GM23248 (cell line): ENCODE measurements around the gene NBPF11. TPM values are rescaled to one million over a fixed set of nuclear protein-coding genes. Genes with fewer than 3 reads are reported as not detected.
"Not testable (repeated sequence)": the region's sequence is repeated elsewhere in the genome, so short reads cannot be mapped to it uniquely, and the experiment has no call there.

Source experiments
- DNase-seq: peaks from one replicate; pipeline ENCODE4 v3.0.0-alpha.2; 2015
- H2AFZ ChIP-seq: fragments of 200-600 bp; sonication (generic); 2 replicates; pipeline ENCODE4 v1.6.1; 2016; ENCODE audit warnings: antibody characterized with exemption
- H3F3A ChIP-seq: fragments of 200-600 bp; sonication (generic); 2 replicates; pipeline ENCODE4 v1.6.1; 2016; ENCODE audit warnings: mild to moderate bottlenecking, antibody characterized with exemption, mixed run types; ENCODE audit not compliant: insufficient read depth
- H3K27ac ChIP-seq: fragments of 200-600 bp; sonication (generic); 2 replicates; pipeline ENCODE4 v1.5.1; 2016; ENCODE audit warnings: mild to moderate bottlenecking
- H3K27me3 ChIP-seq: fragments of 200-600 bp; sonication (generic); replicated peaks from 2 replicates; pipeline ENCODE4 v1.6.1; 2016; ENCODE audit warnings: mild to moderate bottlenecking; ENCODE audit not compliant: insufficient read depth
- H3K36me3 ChIP-seq: fragments of 200-600 bp; sonication (generic); 2 replicates; pipeline ENCODE4 v1.6.1; 2016; ENCODE audit warnings: low read depth, mild to moderate bottlenecking
- H3K4me1 ChIP-seq: fragments of 200-600 bp; sonication (generic); 2 replicates; pipeline ENCODE4 v1.6.1; 2016; ENCODE audit warnings: mild to moderate bottlenecking; ENCODE audit not compliant: insufficient read depth
- H3K4me2 ChIP-seq: fragments of 200-600 bp; sonication (generic); one replicate; pipeline ENCODE4 v1.6.1; 2016; ENCODE audit warnings: mild to moderate bottlenecking; ENCODE audit not compliant: unreplicated experiment
- H3K4me3 ChIP-seq: fragments of 200-600 bp; sonication (generic); 2 replicates; pipeline ENCODE4 v1.5.1; 2016; ENCODE audit warnings: mild to moderate bottlenecking
- H3K79me2 ChIP-seq: fragments of 200-600 bp; sonication (generic); 2 replicates; pipeline ENCODE4 v1.6.1; 2016; ENCODE audit warnings: mild to moderate bottlenecking; ENCODE audit not compliant: insufficient read depth
- H3K9ac ChIP-seq: fragments of 200-600 bp; sonication (generic); 2 replicates; pipeline ENCODE4 v1.6.1; 2016; ENCODE audit warnings: mild to moderate bottlenecking
- H3K9me2 ChIP-seq: fragments of 200-600 bp; sonication (generic); 2 replicates; pipeline ENCODE4 v1.6.1; 2016; ENCODE audit warnings: mixed run types, mild to moderate bottlenecking, moderate library complexity; ENCODE audit not compliant: insufficient read depth
- H3K9me3 ChIP-seq: fragments of 200-600 bp; sonication (generic); one replicate; pipeline ENCODE4 v1.6.1; 2017; ENCODE audit warnings: low read depth
- H4K20me1 ChIP-seq: fragments of 200-600 bp; sonication (generic); 2 replicates; pipeline ENCODE4 v1.6.0; 2016; ENCODE audit not compliant: insufficient read depth
- WGBS, 2 experiments: methylation state at CpG; one replicate each; pipeline ENCODE4 v1.1.6; 2015 to 2017; ENCODE audit warnings: low lambda C conversion rate in 2 of 2, low coverage in 1 of 2; ENCODE audit errors: missing lambda C conversion rate in 2 of 2; 5-methylcytosine and 5-hydroxymethylcytosine counted together
- in situ Hi-C: fragments of 300-500 bp; cut with MboI; formaldehyde crosslinking; loops from 2 replicates; pipeline ENCODE4 v1.15.0; 2020
- polyA plus RNA-seq: library from polyadenylated mRNA; unstranded; fragments of >200 nt; fragmentation: Nextera tagmentation; extraction: Ambion mirVana; gene quantifications from 2 replicates; pipeline ENCODE4 v1.2.1, GENCODE V29; 2016
- small RNA-seq: library from RNA; depleted of rRNA; stranded (forward); fragments of <200 nt; gene quantifications from one replicate; pipeline ENCODE3, GENCODE V24; 2014; ENCODE audit warnings: low read depth, low replicate concordance
- total RNA-seq: library from RNA; depleted of rRNA; stranded (reverse); fragments of >200 nt; shearing (Covaris generic); gene quantifications from 2 replicates; pipeline ENCODE4 v1.2.3, GENCODE V29; 2014; rRNA removed

NBPF11 gene
- total and polyA plus RNA-seq, 2 experiments from 2014 or later, result 2.7 to 3.5 TPM

DNA sequence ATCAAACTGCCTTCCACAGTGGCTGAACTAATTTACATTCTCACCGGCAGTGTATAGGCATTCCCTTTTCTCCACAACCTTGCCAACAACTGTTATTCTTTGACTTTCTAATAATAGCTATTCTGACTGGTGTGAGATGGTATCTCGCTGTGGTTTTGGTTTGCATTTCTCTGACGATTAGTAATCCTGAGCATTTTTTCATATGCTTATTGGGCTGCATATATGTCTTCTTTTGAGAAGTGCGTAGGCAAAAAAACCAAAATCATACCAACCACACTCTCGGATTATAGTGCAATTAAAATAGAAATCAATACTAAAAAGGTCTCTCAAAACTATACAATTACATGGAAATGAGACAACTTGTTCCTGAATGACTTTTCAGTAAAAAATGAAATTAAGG, 78.7 kb downstream of the NBPF11 start:
- H3K36me3 ChIP-seq, H2AFZ ChIP-seq, H3K9me2 ChIP-seq, H3K9me3 ChIP-seq, DNase-seq, H4K20me1 ChIP-seq, H3K4me2 ChIP-seq, H3K27ac ChIP-seq, H3K79me2 ChIP-seq, H3K4me1 ChIP-seq, in situ Hi-C loops, H3K4me3 ChIP-seq, H3F3A ChIP-seq, H3K27me3 ChIP-seq, H3K9ac ChIP-seq: not testable (repeated sequence)
- WGBS, 2 experiments, result no CpG with 5 or more reads among the region's 5 CpGs

DNA sequence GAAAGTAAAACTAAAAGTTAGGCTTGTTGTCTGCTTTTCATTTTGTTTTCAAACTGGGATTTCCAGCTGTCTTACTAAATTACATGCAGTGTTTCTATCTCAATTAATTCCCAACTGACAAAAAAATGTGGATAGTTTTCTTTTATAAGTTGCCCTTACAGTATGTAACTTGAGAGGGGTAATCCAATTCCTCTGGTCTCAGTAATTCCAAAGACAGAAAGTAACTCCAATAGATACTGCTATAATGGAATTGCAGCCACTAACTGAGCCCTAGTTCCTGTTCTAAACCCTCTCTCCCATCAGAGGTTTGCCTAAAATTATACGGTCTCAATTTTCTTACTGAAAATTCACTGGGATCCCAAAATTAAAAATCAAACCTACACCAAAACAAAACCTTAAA, 83.5 kb downstream of the NBPF11 start:
- WGBS, 2 experiments, result 57% methylated on average over 1 of the region's 1 CpG; no CpG with 5 or more reads in 1 of the 2 experiments
- H3K9me2 ChIP-seq, result not testable (repeated sequence)

DNA sequence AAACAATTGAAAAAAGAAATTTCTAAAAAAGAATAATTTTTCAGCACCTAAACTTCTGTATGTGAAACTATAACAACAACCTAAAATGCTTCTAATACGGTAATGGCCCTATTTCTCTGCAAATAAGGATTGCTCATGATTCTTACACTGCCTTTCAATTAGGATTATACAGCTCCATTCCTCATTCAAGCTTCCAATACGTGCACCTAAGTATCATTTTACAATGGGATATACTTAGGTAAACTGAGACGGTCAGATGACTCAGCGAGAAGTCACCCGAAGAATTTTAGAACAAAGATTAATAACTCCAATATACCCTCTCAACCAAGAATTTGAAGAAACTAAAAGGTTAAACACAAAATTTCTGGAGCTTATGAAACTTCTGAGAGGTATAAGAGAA, 83.9 kb downstream of the NBPF11 start:
- H3K4me3 ChIP-seq, DNase-seq, H4K20me1 ChIP-seq, H2AFZ ChIP-seq, H3K36me3 ChIP-seq, in situ Hi-C loops, H3F3A ChIP-seq, H3K4me2 ChIP-seq, H3K9ac ChIP-seq, H3K27me3 ChIP-seq, H3K9me2 ChIP-seq, H3K4me1 ChIP-seq, H3K79me2 ChIP-seq, H3K9me3 ChIP-seq, H3K27ac ChIP-seq: not testable (repeated sequence)
- 64 to 75% methylated on average over 2 to 3 of the region's 5 CpGs for WGBS, 2 experiments

More for the DNA sequence above, 83.5 kb downstream of the NBPF11 start:
- H3K4me1 ChIP-seq, H3K36me3 ChIP-seq, H3K79me2 ChIP-seq, H3K4me2 ChIP-seq, H3K4me3 ChIP-seq, H3F3A ChIP-seq, H3K27me3 ChIP-seq, H3K27ac ChIP-seq, H3K9me3 ChIP-seq, H3K9ac ChIP-seq, H4K20me1 ChIP-seq, in situ Hi-C loops, H2AFZ ChIP-seq, DNase-seq: not testable (repeated sequence)

DNA sequence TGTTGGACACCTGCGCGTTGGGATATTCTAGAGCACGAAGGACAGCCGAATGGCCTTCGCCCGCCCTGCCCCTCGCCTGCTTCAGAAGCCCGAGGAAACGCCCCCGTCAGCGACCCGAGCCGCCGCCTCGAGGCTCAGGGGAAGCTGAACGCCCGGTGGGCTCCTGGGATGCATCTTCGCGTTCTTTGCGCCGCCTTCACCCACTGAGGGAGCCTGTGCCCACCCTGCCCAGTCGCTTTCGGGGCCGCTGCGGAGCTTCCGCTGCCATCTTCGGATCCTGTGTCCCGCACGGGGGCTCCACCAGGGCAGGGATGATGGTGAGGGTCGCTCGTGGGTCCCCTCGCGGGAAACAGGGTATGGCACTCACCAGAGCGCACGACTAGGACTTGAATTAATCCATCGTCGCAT, 91.8 kb downstream of the NBPF11 start:
- 2 to 7% methylated on average over 22 to 33 of the region's 37 CpGs for WGBS, 2 experiments
- in situ Hi-C loops, result not testable (repeated sequence)
- H3K4me3 ChIP-seq, result peak overlapping the region; percentile 52

DNA sequence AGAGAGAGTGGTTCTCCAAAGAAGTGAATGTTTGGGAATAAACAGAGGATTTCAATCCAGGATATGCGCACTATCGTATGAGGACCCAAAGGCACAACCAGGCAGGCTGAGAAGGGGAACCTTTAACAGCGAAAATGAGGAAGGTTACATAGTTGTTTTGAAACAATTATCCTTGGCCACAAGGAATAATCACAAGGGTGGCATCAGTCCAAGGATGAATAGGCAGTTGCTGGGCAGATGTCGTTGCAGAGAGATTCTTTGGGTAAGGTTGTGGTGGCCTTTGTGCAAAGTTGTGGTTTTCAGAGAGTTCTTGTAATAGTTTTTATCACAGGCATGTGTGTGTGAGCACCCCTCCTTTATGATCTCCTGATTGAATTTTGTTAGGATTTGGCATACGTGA, 94.7 kb downstream of the NBPF11 start:
- H3K4me1 ChIP-seq, H3F3A ChIP-seq, H3K79me2 ChIP-seq, H3K4me3 ChIP-seq, in situ Hi-C loops, H3K27me3 ChIP-seq, H3K9ac ChIP-seq, H3K9me3 ChIP-seq, H3K9me2 ChIP-seq, H3K27ac ChIP-seq, H4K20me1 ChIP-seq, H3K4me2 ChIP-seq, H3K36me3 ChIP-seq, H2AFZ ChIP-seq: not testable (repeated sequence)
- WGBS, 2 experiments, result 64 to 70% methylated on average over 5 of the region's 5 CpGs
- peak; percentile 6 for DNase-seq

More for the DNA sequence above, 91.8 kb downstream of the NBPF11 start:
- not testable (repeated sequence) for H3K27ac ChIP-seq, H3K9me2 ChIP-seq, H3K27me3 ChIP-seq, H4K20me1 ChIP-seq, H3K36me3 ChIP-seq, H3K9ac ChIP-seq, H3K4me1 ChIP-seq, H3K79me2 ChIP-seq, H3F3A ChIP-seq, H3K9me3 ChIP-seq, H3K4me2 ChIP-seq
- DNase-seq, result peak; percentile 2
- peak overlapping the region; percentile 77 for H2AFZ ChIP-seq

Small RNA genes lying within 50 kb of the gene (small RNA-seq; reads per million reads assigned to genes)
- gene RNA5SP57, result not detected

Other genes starting within 250 kb of the NBPF11 start
- not detected in 2 replicates for gene GJA8, start 249.5 kb downstream of the NBPF11 start, total RNA-seq
- not detected in 2 replicates for gene GJA8, start 249.5 kb downstream of the NBPF11 start, polyA plus RNA-seq
- 18.7 and 20.8 TPM in 2 replicates for gene GPR89B, start 223.9 kb downstream of the NBPF11 start, total RNA-seq
- gene GPR89B, start 223.9 kb downstream of the NBPF11 start, polyA plus RNA-seq, result 13.3 and 14.4 TPM in 2 replicates